ENCODE data around the gene DCP1B. TPM values are rescaled to one million over a fixed set of nuclear protein-coding genes. Genes with fewer than 3 reads are reported as not detected.

Gene DCP1B
- total and polyA plus RNA-seq, 7 donors: 5.5 to 47.7 (median 24.8) TPM

DNA sequence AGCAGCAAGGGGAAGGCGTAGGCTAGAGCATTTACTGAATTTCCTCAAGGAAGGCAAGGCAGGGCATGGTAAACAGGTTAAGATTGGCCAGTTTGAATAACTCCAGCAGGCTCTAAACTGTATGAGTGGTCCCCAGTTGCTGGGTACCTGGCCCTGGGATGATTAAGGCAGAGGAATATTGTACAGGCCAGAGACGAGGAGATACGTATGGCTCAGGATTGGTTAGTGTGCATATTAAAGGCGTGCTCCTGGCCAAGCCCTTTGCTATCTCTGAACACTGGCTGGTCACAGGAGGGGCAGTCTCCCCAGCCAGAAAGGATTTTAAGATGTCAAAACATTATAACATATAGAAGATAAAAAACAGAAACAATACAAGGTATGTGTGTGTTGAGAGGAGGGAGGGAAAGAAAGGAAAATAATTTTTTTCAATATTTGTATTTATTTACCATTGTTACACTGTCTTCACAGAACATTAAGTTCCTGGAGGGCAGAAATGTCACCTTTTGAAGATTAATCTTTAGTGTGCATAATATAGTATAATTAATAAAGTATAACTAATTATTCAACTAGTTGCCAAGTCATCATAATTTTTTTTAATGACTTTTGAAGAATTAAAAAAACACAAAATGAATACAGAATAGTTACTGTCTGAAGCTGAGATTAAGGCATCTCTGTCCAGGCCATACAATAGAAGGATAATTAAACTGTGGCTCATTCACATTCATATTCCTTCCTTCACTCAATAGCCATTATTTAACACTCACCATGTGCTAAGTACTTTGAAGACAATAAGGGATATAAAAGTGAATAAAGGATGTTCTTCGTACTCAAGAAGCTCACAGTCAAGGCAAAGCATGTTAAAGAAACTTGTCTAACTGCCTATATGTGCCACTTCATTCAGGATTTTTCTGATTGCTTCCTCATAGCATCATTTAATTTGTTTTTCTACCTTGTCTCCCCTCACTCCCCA is 41.9 kb downstream of the DCP1B start:
- H3K27ac ChIP-seq: peak overlapping the region; percentile 31 to 94 (median 80)
- no peak for DNase-seq
- peaks cover 0 to 23% (median 9%) of the 10 kb centered on the region in 4 donors for H3K36me3 ChIP-seq
- peaks cover 0 to 58% (median 34%) of the 10 kb centered on the region in 4 donors for H3K4me1 ChIP-seq
- no peaks in the 10 kb centered on the region for H3K27me3 ChIP-seq
- WGBS, 2 donors: 87 to 90% methylated on average over 5 of the region's 5 CpGs
- no peak overlapping the region for H3K4me3 ChIP-seq
- no peaks in the 10 kb centered on the region for H3K9me3 ChIP-seq
- intact Hi-C loops (cut with DNase I): no loop called here
- TF ChIP-seq EP300 (IDR thresholded peaks at IDR 0.05) (peak in 1 of 4 donors; percentile 20), POLR2A (IDR thresholded peaks at IDR 0.05) (no peak)

DNA sequence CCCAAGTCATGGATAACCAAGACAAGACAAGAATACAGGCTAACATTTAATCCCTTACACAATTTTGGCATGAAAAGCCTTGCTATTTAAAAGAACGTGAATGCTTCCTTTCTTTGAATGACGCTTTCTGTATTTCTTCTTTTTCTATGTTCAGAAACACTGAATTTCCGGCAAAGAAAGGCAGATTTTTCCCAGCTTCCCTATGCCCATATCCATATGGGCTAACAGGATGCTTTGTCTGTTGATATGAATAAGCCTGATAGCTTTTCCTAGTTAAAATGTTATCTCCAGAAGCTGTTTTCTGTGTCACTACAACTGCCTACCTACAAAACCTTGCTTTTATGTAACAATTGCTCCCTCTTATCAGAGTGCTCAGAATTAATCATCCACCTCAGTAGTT is 47.5 kb downstream of the DCP1B start:
- intact Hi-C loops (cut with DNase I): no loop called here
- 94 to 99% methylated on average over 3 of the region's 3 CpGs for WGBS, 2 donors
- Histone ChIP-seq H3K9me3 (no peaks in the 10 kb centered on the region), H3K4me1 (peaks cover 0 to 19% (median 10%) of the 10 kb centered on the region in 4 donors), H3K27ac (peak overlapping the region in 2 of 4 donors; percentile 12 to 19), H3K27me3 (no peaks in the 10 kb centered on the region), H3K36me3 (peaks cover 8 to 37% (median 15%) of the 10 kb centered on the region in 4 donors), H3K4me3 (no peak overlapping the region)
- TF ChIP-seq, protein P1, sequence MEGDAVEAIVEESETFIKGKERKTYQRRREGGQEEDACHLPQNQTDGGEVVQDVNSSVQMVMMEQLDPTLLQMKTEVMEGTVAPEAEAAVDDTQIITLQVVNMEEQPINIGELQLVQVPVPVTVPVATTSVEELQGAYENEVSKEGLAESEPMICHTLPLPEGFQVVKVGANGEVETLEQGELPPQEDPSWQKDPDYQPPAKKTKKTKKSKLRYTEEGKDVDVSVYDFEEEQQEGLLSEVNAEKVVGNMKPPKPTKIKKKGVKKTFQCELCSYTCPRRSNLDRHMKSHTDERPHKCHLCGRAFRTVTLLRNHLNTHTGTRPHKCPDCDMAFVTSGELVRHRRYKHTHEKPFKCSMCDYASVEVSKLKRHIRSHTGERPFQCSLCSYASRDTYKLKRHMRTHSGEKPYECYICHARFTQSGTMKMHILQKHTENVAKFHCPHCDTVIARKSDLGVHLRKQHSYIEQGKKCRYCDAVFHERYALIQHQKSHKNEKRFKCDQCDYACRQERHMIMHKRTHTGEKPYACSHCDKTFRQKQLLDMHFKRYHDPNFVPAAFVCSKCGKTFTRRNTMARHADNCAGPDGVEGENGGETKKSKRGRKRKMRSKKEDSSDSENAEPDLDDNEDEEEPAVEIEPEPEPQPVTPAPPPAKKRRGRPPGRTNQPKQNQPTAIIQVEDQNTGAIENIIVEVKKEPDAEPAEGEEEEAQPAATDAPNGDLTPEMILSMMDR (IDR thresholded peaks at IDR 0.05): no peak
- TF ChIP-seq POLR2A (IDR thresholded peaks at IDR 0.05) (no peak), EP300 (IDR thresholded peaks at IDR 0.05) (no peak), POLR2AphosphoS5 (IDR thresholded peaks at IDR 0.05) (no peak)
- DNase-seq: no peak

DNA sequence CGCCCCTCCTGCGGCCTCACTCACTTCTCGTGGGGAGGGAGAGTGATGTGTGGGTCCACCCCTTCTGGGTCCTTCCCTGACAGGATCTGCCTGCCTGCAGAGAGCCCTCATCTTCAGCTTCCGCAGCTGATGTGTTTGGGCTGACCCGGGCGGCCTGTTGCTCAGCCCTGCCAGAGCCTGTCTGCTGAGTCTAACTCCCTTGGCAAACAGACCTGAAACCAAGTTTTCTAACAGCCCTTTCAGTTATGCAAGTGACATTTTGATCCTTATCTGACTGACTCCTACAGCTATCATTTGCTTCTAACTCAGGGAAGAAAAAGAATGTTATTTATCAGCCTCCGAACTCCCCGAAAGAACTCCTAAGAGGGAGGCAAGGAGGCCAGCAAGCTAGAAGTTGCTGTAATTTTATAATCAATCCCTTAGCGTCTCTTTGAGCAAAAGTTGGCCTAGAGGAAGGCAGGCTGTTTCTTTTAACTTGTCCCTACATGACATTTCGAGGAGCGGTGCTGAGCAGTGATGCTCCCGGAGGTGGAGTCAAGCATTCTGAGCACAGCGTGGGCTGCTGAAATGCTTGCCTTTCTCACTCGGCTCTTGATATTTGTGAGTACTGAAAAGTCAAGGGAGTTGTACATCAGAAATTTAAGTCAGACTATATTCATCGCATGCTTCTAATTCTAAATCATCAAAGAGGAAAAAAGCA is 54.3 kb downstream of the DCP1B start:
- peaks cover 28 to 83% (median 47%) of the 10 kb centered on the region in 4 donors for H3K36me3 ChIP-seq
- peaks cover 0 to 50% (median 40%) of the 10 kb centered on the region in 4 donors for H3K4me1 ChIP-seq
- peak; percentile 88 for DNase-seq
- peak overlapping the region; percentile 75 to 91 (median 84) for H3K27ac ChIP-seq
- WGBS, 2 donors: 84 to 93% methylated on average over 15 of the region's 15 CpGs
- no peaks in the 10 kb centered on the region for H3K9me3 ChIP-seq
- intact Hi-C loops (cut with DNase I): loop anchor here (5.0 kb wide), 1 partner anchor 82 kb away; no protein-coding TSS in a partner anchor
- TF ChIP-seq EP300 (IDR thresholded peaks at IDR 0.05) (peak in 2 of 4 donors; percentile 1 to 5), POLR2AphosphoS5 (IDR thresholded peaks at IDR 0.05) (peak; percentile 35 to 80 (median 78)), POLR2A (IDR thresholded peaks at IDR 0.05) (no peak)
- TF ChIP-seq, protein P1 (IDR thresholded peaks at IDR 0.05): no peak
- H3K27me3 ChIP-seq: no peaks in the 10 kb centered on the region
- no peak overlapping the region for H3K4me3 ChIP-seq

DNA sequence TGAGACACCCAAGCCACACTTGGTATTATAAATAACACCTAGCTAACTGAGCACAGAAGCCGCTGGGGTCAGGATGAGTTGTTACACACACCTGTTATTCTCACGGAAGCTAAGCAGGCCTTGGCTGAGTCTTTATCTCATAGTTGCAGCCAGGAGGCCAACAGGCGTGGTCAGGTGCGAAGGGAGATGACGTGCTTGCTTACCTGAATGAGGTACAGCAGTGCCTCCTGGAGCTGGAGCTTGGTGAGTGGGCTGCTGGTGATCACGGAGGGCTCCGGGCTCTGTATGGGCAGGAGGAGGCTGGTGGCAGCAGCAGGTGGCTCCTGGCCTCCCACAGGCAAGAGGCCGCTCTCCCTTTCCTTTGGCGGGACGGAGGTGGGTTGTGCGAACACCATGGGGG is 55.4 kb downstream of the DCP1B start:
- Histone ChIP-seq H3K27me3 (no peaks in the 10 kb centered on the region), H3K4me3 (no peak overlapping the region), H3K4me1 (peaks cover 0 to 50% (median 40%) of the 10 kb centered on the region in 4 donors), H3K36me3 (peaks cover 28 to 74% (median 46%) of the 10 kb centered on the region in 4 donors), H3K9me3 (no peaks in the 10 kb centered on the region), H3K27ac (peak overlapping the region; percentile 75 to 91 (median 84))
- no peak for TF ChIP-seq POLR2A (IDR thresholded peaks at IDR 0.05)
- TF ChIP-seq POLR2AphosphoS5 (IDR thresholded peaks at IDR 0.05): no peak
- TF ChIP-seq EP300 (IDR thresholded peaks at IDR 0.05): no peak
- TF ChIP-seq, protein P1 (IDR thresholded peaks at IDR 0.05): no peak
- intact Hi-C loops (cut with DNase I): no loop called here
- 59 to 87% methylated on average over 11 of the region's 11 CpGs for WGBS, 2 donors
- no peak for DNase-seq
